Keratinocyte (primary cell): ENCODE measurements around the gene IGF1R. TPM values are rescaled to one million over a fixed set of nuclear protein-coding genes. Genes with fewer than 3 reads are reported as not detected.

Experiments
- DNase-seq: peaks from one replicate; pipeline ENCODE4 v3.0.0-alpha.2; 2011; ENCODE audit warnings: low read depth, missing footprints, low spot score
- FAIRE-seq: peaks from 2 replicates; lab custom pipeline; 2011; peaks lifted over from hg19 to GRCh38; lab: Jason Lieb, UNC
- H2AFZ ChIP-seq: 2 replicates; pipeline ENCODE4 v1.6.0; 2012; ENCODE audit warnings: low read length, control low read depth, inconsistent platforms; ENCODE audit not compliant: control insufficient read depth
- H3K27ac ChIP-seq: 2 replicates; pipeline ENCODE4 v1.5.1; 2011; ENCODE audit warnings: low read length; ENCODE audit not compliant: control insufficient read depth, insufficient read depth
- H3K27me3 ChIP-seq: 3 replicates; pipeline ENCODE4 v1.6.0; 2011; ENCODE audit warnings: low read length; ENCODE audit not compliant: control insufficient read depth, insufficient read depth; ENCODE audit errors: extremely low read depth
- H3K36me3 ChIP-seq, 2 experiments: 2 replicates in 1 of 2; 3 replicates in 1 of 2; pipeline ENCODE4 v1.5.1; 2011; ENCODE audit warnings: low read length in 2 of 2, mild to moderate bottlenecking in 1 of 2; ENCODE audit not compliant: control insufficient read depth in 2 of 2, insufficient read depth in 2 of 2; ENCODE audit errors: extremely low read depth in 1 of 2
- H3K4me1 ChIP-seq: 3 replicates; pipeline ENCODE4 v1.5.1; 2011; ENCODE audit warnings: low read length; ENCODE audit not compliant: control insufficient read depth, insufficient read depth; ENCODE audit errors: extremely low read depth
- H3K4me2 ChIP-seq: 3 replicates; pipeline ENCODE4 v1.6.0; 2011; ENCODE audit warnings: low read depth, low read length; ENCODE audit not compliant: control insufficient read depth, insufficient read depth; ENCODE audit errors: extremely low read depth
- H3K4me3 ChIP-seq, 3 experiments: fragments of 200-600 bp in 1 of 3; sonication (generic) in 1 of 3; 2 replicates in 2 of 3; 3 replicates in 1 of 3; pipeline ENCODE4 v1.5.1; 2011 to 2016; ENCODE audit warnings: low read length in 3 of 3, mild to moderate bottlenecking in 3 of 3, control low read depth in 2 of 3, inconsistent platforms in 1 of 3, low read depth in 1 of 3, mixed read lengths in 1 of 3, mixed run types in 1 of 3, moderate library complexity in 1 of 3; ENCODE audit not compliant: control insufficient read depth in 2 of 3, insufficient read depth in 2 of 3; ENCODE audit errors: extremely low read depth in 1 of 3
- H3K79me2 ChIP-seq: 2 replicates; pipeline ENCODE4 v1.6.0; 2012; ENCODE audit warnings: low read length; ENCODE audit not compliant: control insufficient read depth, insufficient read depth
- H3K9ac ChIP-seq: 3 replicates; pipeline ENCODE4 v1.6.0; 2011; ENCODE audit warnings: low read length; ENCODE audit not compliant: control insufficient read depth, insufficient read depth; ENCODE audit errors: extremely low read depth
- H3K9me1 ChIP-seq: 3 replicates; pipeline ENCODE4 v1.6.0; 2011; ENCODE audit warnings: low read length; ENCODE audit not compliant: control insufficient read depth, insufficient read depth; ENCODE audit errors: extremely low read depth
- H3K9me3 ChIP-seq: 2 replicates; pipeline ENCODE4 v1.5.1; 2012; ENCODE audit warnings: low read depth, low read length; ENCODE audit not compliant: control insufficient read depth
- H4K20me1 ChIP-seq: 3 replicates; pipeline ENCODE4 v1.6.0; 2011; ENCODE audit warnings: low read length; ENCODE audit not compliant: control insufficient read depth, insufficient read depth; ENCODE audit errors: extremely low read depth
- EZH2 ChIP-seq: IDR thresholded peaks from one replicate; pipeline ENCODE4 v1.6.1; 2012; ENCODE audit warnings: inconsistent platforms, mild to moderate bottlenecking, low read length, moderate library complexity
- dilution Hi-C: fragments of 300-500 bp; cut with MboI; formaldehyde crosslinking; loops from one replicate; pipeline ENCODE4 v1.7.0; 2020; ENCODE audit warnings: low sequenced_read_pairs; ENCODE audit not compliant: extremely low pct_ligation_motif_present
- polyA plus RNA-seq, 5 experiments: library from polyadenylated mRNA; depleted of rRNA in 3 of 5; stranded (reverse) in 3 of 5; stranded (forward) in 1 of 5; unstranded in 1 of 5; fragments of >200 nt; gene quantifications; 1 replicate in 1 of 5; 2 replicates in 3 of 5; 3 replicates in 1 of 5; pipeline versions ENCODE4 v1.2.1 to v1.2.3, GENCODE V29; 2011 to 2012; ENCODE audit warnings: missing spikeins in 2 of 5, low read depth in 1 of 5, low replicate concordance in 1 of 5
- TF ChIP-seq, protein P1 (sequence below), 3 experiments: IDR thresholded peaks in 1 of 3; conservative IDR thresholded peaks in 1 of 3; optimal IDR thresholded peaks in 1 of 3; 2 replicates in 2 of 3; 3 replicates in 1 of 3; pipeline versions ENCODE3 to v1.5.1; 2011; ENCODE audit warnings: low read length in 3 of 3, mild to moderate bottlenecking in 3 of 3, moderate library complexity in 2 of 3, control low read depth in 1 of 3, inconsistent platforms in 1 of 3; ENCODE audit not compliant: insufficient read depth in 2 of 3; ENCODE audit errors: extremely low read depth in 1 of 3

IGF1R gene
- polyA plus RNA-seq, 1 donor (not counting 4 experiments of a cell fraction or from before 2014, with no cell fraction given) = 14.5 TPM

DNA sequence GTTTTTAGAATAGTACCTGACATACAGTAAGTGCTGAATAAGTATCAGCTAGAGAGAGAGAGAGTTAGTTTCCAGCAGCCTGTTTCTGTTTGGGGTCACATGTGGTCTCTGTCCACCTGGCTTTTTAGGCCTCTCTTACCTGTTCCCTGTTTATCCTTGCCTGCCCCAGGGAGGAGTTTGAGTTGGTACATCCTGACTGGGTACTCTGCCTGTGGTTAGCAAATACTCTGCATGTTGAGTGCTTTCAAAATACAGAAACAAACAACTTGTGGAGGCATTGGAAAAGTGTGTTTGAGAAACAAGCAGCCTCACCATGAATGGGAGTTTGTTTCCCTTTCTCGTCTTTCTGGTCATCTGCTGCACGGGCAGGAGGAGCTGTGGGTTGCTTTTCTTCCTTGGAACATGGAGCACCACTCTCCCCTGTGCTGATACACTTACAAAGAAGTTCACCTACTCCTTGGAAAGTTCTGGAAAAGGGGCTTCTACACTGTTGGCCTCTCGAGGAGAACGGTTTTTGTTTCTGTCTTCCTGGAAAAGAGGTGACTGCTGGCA, 193.2 kb downstream of the IGF1R start:
- FAIRE-seq (no peak), DNase-seq (no peak)
- dilution Hi-C loops = no loop called here
- H3K4me2 ChIP-seq = no peak overlapping the region
- no peaks in the 10 kb centered on the region for H3K9me1 ChIP-seq
- no peaks in the 10 kb centered on the region for H4K20me1 ChIP-seq
- H2AFZ ChIP-seq = no peak overlapping the region
- H3K9me3 ChIP-seq = no peaks in the 10 kb centered on the region
- peaks cover 0 to 4% of the 10 kb centered on the region in 2 experiments for H3K36me3 ChIP-seq
- no peak overlapping the region for H3K4me3 ChIP-seq
- no peaks in the 10 kb centered on the region for H3K4me1 ChIP-seq
- TF ChIP-seq EZH2 = no peak
- TF ChIP-seq, protein P1, sequence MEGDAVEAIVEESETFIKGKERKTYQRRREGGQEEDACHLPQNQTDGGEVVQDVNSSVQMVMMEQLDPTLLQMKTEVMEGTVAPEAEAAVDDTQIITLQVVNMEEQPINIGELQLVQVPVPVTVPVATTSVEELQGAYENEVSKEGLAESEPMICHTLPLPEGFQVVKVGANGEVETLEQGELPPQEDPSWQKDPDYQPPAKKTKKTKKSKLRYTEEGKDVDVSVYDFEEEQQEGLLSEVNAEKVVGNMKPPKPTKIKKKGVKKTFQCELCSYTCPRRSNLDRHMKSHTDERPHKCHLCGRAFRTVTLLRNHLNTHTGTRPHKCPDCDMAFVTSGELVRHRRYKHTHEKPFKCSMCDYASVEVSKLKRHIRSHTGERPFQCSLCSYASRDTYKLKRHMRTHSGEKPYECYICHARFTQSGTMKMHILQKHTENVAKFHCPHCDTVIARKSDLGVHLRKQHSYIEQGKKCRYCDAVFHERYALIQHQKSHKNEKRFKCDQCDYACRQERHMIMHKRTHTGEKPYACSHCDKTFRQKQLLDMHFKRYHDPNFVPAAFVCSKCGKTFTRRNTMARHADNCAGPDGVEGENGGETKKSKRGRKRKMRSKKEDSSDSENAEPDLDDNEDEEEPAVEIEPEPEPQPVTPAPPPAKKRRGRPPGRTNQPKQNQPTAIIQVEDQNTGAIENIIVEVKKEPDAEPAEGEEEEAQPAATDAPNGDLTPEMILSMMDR (optimal IDR thresholded peaks at IDR 0.05 in 1 of 3, IDR thresholded peaks at IDR 0.05 in 1 of 3, conservative IDR thresholded peaks at IDR 0.05 in 1 of 3; ENCODE audit: extremely low read depth in 1 of 3, insufficient read depth in 2 of 3, low read length in 3 of 3) = no peak
- peaks cover 81% of the 10 kb centered on the region for H3K79me2 ChIP-seq
- H3K27me3 ChIP-seq = no peaks in the 10 kb centered on the region
- no peak overlapping the region for H3K9ac ChIP-seq
- H3K27ac ChIP-seq = no peak overlapping the region

DNA sequence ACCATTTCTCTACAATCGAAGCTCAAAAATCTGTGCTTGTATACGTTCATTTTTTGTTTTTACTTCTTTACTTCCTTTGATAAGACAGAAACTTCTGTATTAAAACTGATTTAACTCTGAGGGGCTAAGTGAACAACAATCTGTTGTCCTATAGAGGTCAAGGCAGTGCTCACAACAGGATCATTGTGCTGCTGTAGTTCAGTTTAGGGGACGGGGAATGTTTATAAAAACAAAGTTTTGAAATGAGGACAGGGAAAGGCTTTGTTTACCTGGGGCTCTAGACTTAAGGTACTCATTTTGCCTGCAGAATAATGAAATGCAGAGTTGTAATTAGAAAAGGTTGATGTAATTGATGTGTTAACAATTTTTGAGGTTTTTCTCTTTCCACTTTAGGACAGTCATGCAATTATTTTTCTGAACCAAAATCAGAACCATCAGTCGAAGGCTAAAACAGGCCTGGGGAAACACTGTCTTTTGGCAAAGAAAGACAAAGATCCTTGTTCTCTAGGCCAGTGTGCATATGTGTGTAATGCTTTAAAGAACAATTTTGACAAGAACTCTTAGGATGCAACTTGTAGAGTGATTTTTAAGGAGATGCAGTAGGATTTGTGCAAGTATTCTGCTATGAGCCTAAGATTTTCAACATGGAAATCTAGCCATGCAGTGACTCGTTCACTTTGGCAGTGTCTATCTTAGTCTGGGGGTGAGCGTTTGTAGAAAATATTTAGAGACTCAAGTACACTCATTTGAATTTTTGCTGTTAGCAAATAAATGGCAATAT, 194.0 kb downstream of the IGF1R start:
- no peaks in the 10 kb centered on the region for H3K9me3 ChIP-seq
- H3K27me3 ChIP-seq = no peaks in the 10 kb centered on the region
- H3K27ac ChIP-seq = no peak overlapping the region
- no peak for FAIRE-seq
- no peak overlapping the region for H3K4me3 ChIP-seq
- H3K79me2 ChIP-seq = peaks cover 83% of the 10 kb centered on the region
- no peak for DNase-seq
- TF ChIP-seq EZH2 = no peak
- TF ChIP-seq, protein P1 (optimal IDR thresholded peaks at IDR 0.05 in 1 of 3, IDR thresholded peaks at IDR 0.05 in 1 of 3, conservative IDR thresholded peaks at IDR 0.05 in 1 of 3; ENCODE audit: extremely low read depth in 1 of 3, insufficient read depth in 2 of 3, low read length in 3 of 3) = no peak
- dilution Hi-C loops = no loop called here
- H4K20me1 ChIP-seq = no peaks in the 10 kb centered on the region
- no peaks in the 10 kb centered on the region for H3K9me1 ChIP-seq
- peaks cover 0 to 4% of the 10 kb centered on the region in 2 experiments for H3K36me3 ChIP-seq
- no peak overlapping the region for H3K9ac ChIP-seq
- no peak overlapping the region for H2AFZ ChIP-seq
- no peaks in the 10 kb centered on the region for H3K4me1 ChIP-seq
- no peak overlapping the region for H3K4me2 ChIP-seq
